Articular chondrocyte of knee joint (primary cell): ENCODE measurements around the gene STAB1. TPM values are rescaled to one million over a fixed set of nuclear protein-coding genes. Genes with fewer than 3 reads are reported as not detected.

ENCODE experiments used
- small RNA-seq: library from RNA; depleted of rRNA; stranded (forward); fragments of <200 nt; gene quantifications from one replicate; pipeline ENCODE3, GENCODE V24; 2012
- total RNA-seq: library from RNA; depleted of rRNA; stranded (reverse); fragments of >200 nt; gene quantifications from 2 replicates; pipeline ENCODE4 v1.2.3, GENCODE V29; 2012

Gene STAB1
- total RNA-seq = 4.5 and 5.7 TPM in 2 replicates

GRCh38 chr3:52494886-52495495 lies at the start of gene STAB1:
Gene STAB1 (plus strand): TSS chr3:52495338. CDS start chr3:52495414, 76 bp downstream.

GRCh38 chr3:52453496-52454249 lies 41.5 kb upstream of the STAB1 start, which contains the start of gene TNNC1:
Gene TNNC1 (minus strand): TSS chr3:52454041. CDS start chr3:52454015, 26 bp downstream.

GRCh38 chr3:52455283-52456168 lies 39.6 kb upstream of the STAB1 start, which contains the start of gene NISCH:
Gene NISCH (plus strand): TSS chr3:52455604. CDS start chr3:52455642, 38 bp downstream.

GRCh38 chr3:52533623-52534280 lies 38.6 kb downstream of the STAB1 start, which contains the start of gene NT5DC2:
Gene NT5DC2 (minus strand): TSS chr3:52533857. CDS start chr3:52533737, 120 bp downstream.

GRCh38 chr3:52536369-52537164 lies 41.4 kb downstream of the STAB1 start, which contains the start of gene UQCC5:
Gene UQCC5 (plus strand): TSS chr3:52536605. CDS start chr3:52536756, 151 bp downstream.

Small RNA genes within 50 kb of the gene (small RNA-seq; reads per million reads assigned to genes)
- not detected for gene RNU6-856P
- not detected for gene RNU6ATAC16P

Other genes with a start within 250 kb of the STAB1 start
- gene PPM1M, start 249.6 kb upstream of the STAB1 start, total RNA-seq = 24.2 and 25.5 TPM in 2 replicates
- 61.5 and 67.7 TPM in 2 replicates for gene WDR82, start 216.7 kb upstream of the STAB1 start, total RNA-seq
- gene GLYCTK, start 207.5 kb upstream of the STAB1 start, total RNA-seq = 9.7 and 12.5 TPM in 2 replicates
- 6.5 and 8.1 TPM in 2 replicates for gene DNAH1, start 179.0 kb upstream of the STAB1 start, total RNA-seq
- 44.2 and 49.0 TPM in 2 replicates for gene BAP1, start 85.3 kb upstream of the STAB1 start, total RNA-seq
- gene PHF7, start 84.7 kb upstream of the STAB1 start, total RNA-seq = 7.2 and 9.7 TPM in 2 replicates
- gene SEMA3G, start 50.2 kb upstream of the STAB1 start, total RNA-seq = under 0.01 and 0.13 TPM in 2 replicates
- gene TNNC1, start 41.3 kb upstream of the STAB1 start, total RNA-seq = 1.7 and 3.3 TPM in 2 replicates
- gene NISCH, start 39.7 kb upstream of the STAB1 start, total RNA-seq = 70.3 and 75.3 TPM in 2 replicates
- gene NT5DC2, start 38.5 kb downstream of the STAB1 start, total RNA-seq = 31.9 and 41.2 TPM in 2 replicates
- 2.5 and 5.4 TPM in 2 replicates for gene UQCC5, start 41.3 kb downstream of the STAB1 start, total RNA-seq
- 95.6 and 99.3 TPM in 2 replicates for gene PBRM1, start 190.6 kb downstream of the STAB1 start, total RNA-seq
- 130 and 144 TPM in 2 replicates for gene GNL3, start 190.7 kb downstream of the STAB1 start, total RNA-seq
- 103 and 106 TPM in 2 replicates for gene GLT8D1, start 210.5 kb downstream of the STAB1 start, total RNA-seq
- 106 and 119 TPM in 2 replicates for gene SPCS1, start 210.8 kb downstream of the STAB1 start, total RNA-seq